GM12878 (cell line): ENCODE results near the gene SYS1. TPM values are rescaled to one million over a fixed set of nuclear protein-coding genes. Genes with fewer than 3 reads are reported as not detected.

Source experiments
- EGR1 ChIP-seq, 2 experiments: IDR thresholded peaks; 1 replicate in 1 of 2; 2 replicates in 1 of 2; pipeline ENCODE4 v1.6.1; 2011 to 2012; ENCODE audit warnings: low read depth in 2 of 2, low read length in 2 of 2, borderline replicate concordance in 1 of 2, mild to moderate bottlenecking in 1 of 2, moderate library complexity in 1 of 2
- EP300 ChIP-seq, 2 experiments: fragments of 150-350 bp in 1 of 2; IDR thresholded peaks; 2 replicates each; pipeline ENCODE4 v1.6.1; 2011 to 2012; ENCODE audit warnings: low read depth in 2 of 2, low read length in 2 of 2, borderline replicate concordance in 1 of 2, improper control_type of control experiment in 1 of 2, inconsistent platforms in 1 of 2; ENCODE audit not compliant: control insufficient read depth in 1 of 2
- KLF5 ChIP-seq: fragments of 450-650 bp; IDR thresholded peaks from 2 replicates; pipeline ENCODE4 v1.6.1; 2014; ENCODE audit warnings: mild to moderate bottlenecking; ENCODE audit not compliant: partially characterized antibody
- NKRF ChIP-seq: fragments of 450-650 bp; conservative IDR thresholded peaks from 2 replicates; pipeline ENCODE4 v1.6.1; 2017; ENCODE audit warnings: mild to moderate bottlenecking, moderate library complexity
- SMC3 ChIP-seq: IDR thresholded peaks from 2 replicates; pipeline ENCODE4 v1.6.1; 2011; ENCODE audit warnings: low read length, improper control_type of control experiment, borderline replicate concordance
- polyA plus RNA-seq, 11 experiments: library from polyadenylated mRNA; depleted of rRNA in 4 of 11; unstranded in 6 of 11; stranded (reverse) in 5 of 11; fragments of >200 nt; fragmentation: Nextera tagmentation in 4 of 11; fragmentation: Illumina TruSeq in 1 of 11; extraction: Ambion mirVana in 4 of 11; extraction: Trizol in 1 of 11; gene quantifications; 1 replicate in 1 of 11; 2 replicates in 10 of 11; pipeline versions ENCODE4 v1.2.1 to v1.2.3, GENCODE V29; 2011 to 2016; ENCODE audit warnings: inconsistent platforms in 2 of 11, missing spikeins in 2 of 11, low read depth in 1 of 11
- total RNA-seq, 4 experiments: library from RNA; depleted of rRNA in 3 of 4; stranded (reverse); fragments of >200 nt in 3 of 4; fragmentation: Illumina TruSeq in 1 of 4; extraction: Trizol in 1 of 4; gene quantifications; 2 replicates each; pipeline versions ENCODE4 v1.2.1 to v1.2.3, GENCODE V29; 2013 to 2021
- TF ChIP-seq, protein P1 (sequence below): fragments of 450-650 bp; IDR thresholded peaks from 2 replicates; pipeline ENCODE4 v1.6.1; 2017; ENCODE audit warnings: mild to moderate bottlenecking, moderate library complexity

The SYS1 gene
- total and polyA plus RNA-seq, 10 of the 15 experiments (the other 5 are each of a cell fraction or from before 2014, with no cell fraction given), result 5.1 to 22.6 (median 9.3) TPM

DNA sequence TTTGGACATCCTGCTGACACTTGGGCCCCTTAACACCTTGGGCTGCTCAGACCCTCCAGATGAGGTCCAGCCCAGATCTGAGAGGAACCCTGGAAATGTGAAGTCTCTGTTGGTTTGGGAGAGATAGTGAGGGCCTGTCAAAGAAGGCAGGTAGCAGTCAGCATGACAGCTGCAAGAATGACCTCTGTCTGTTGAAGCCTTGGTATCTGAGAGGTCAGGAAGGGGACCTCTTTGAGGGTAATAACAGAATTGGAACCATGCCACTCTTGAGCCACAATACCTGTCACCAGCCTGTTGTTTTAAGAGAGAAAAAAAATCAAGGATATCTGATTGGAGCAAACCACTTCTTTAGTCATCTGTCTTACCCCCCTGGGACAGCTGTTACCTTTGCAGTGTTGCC is 4.2 kb downstream of the SYS1 start (continued):
- TF ChIP-seq SMC3 (no peak), NKRF (no peak), KLF5 (no peak), EP300 (IDR thresholded peaks at IDR 0.05; ENCODE audit: borderline replicate concordance in 1 of 2, control insufficient read depth in 1 of 2, low read depth in 2 of 2, low read length in 2 of 2) (no peak), EGR1 (IDR thresholded peaks at IDR 0.05; ENCODE audit: borderline replicate concordance in 1 of 2, low read depth in 2 of 2, low read length in 2 of 2) (no peak)
- TF ChIP-seq, protein P1, sequence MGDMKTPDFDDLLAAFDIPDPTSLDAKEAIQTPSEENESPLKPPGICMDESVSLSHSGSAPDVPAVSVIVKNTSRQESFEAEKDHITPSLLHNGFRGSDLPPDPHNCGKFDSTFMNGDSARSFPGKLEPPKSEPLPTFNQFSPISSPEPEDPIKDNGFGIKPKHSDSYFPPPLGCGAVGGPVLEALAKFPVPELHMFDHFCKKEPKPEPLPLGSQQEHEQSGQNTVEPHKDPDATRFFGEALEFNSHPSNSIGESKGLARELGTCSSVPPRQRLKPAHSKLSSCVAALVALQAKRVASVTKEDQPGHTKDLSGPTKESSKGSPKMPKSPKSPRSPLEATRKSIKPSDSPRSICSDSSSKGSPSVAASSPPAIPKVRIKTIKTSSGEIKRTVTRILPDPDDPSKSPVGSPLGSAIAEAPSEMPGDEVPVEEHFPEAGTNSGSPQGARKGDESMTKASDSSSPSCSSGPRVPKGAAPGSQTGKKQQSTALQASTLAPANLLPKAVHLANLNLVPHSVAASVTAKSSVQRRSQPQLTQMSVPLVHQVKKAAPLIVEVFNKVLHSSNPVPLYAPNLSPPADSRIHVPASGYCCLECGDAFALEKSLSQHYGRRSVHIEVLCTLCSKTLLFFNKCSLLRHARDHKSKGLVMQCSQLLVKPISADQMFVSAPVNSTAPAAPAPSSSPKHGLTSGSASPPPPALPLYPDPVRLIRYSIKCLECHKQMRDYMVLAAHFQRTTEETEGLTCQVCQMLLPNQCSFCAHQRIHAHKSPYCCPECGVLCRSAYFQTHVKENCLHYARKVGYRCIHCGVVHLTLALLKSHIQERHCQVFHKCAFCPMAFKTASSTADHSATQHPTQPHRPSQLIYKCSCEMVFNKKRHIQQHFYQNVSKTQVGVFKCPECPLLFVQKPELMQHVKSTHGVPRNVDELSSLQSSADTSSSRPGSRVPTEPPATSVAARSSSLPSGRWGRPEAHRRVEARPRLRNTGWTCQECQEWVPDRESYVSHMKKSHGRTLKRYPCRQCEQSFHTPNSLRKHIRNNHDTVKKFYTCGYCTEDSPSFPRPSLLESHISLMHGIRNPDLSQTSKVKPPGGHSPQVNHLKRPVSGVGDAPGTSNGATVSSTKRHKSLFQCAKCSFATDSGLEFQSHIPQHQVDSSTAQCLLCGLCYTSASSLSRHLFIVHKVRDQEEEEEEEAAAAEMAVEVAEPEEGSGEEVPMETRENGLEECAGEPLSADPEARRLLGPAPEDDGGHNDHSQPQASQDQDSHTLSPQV, result no peak
